ENCODE measurements around the gene COL16A1.

COL16A1 gene

GRCh38 chr1:31687601-31688000 is 16.2 kb downstream of the COL16A1 start:
- no peaks in the 10 kb centered on the region for H3K36me3 Mint-ChIP-seq
- no peaks in the 10 kb centered on the region for H3K4me1 Mint-ChIP-seq
- no peaks in the 10 kb centered on the region for H3K9me3 Mint-ChIP-seq
- no peaks in the 10 kb centered on the region for H3K27me3 Mint-ChIP-seq
- H3K4me3 Mint-ChIP-seq, result no peak overlapping the region
- H3K27ac Mint-ChIP-seq, result no peak overlapping the region

GRCh38 chr1:31685795-31686194 is 18.0 kb downstream of the COL16A1 start:
- H3K36me3 Mint-ChIP-seq, result no peaks in the 10 kb centered on the region
- H3K27ac Mint-ChIP-seq, result no peak overlapping the region
- H3K9me3 Mint-ChIP-seq, result no peaks in the 10 kb centered on the region
- no peak overlapping the region for H3K4me3 Mint-ChIP-seq
- H3K27me3 Mint-ChIP-seq, result no peaks in the 10 kb centered on the region
- no peaks in the 10 kb centered on the region for H3K4me1 Mint-ChIP-seq

- Mint-ChIP-seq H3K27ac (no peak overlapping the region), H3K36me3 (no peaks in the 10 kb centered on the region), H3K4me1 (no peaks in the 10 kb centered on the region), H3K9me3 (no peaks in the 10 kb centered on the region), H3K4me3 (no peak overlapping the region), H3K27me3 (no peaks in the 10 kb centered on the region)
These were observed 19.8 kb downstream of the COL16A1 start for GRCh38 chr1:31683997-31684396.

- Mint-ChIP-seq H3K27ac (no peak overlapping the region), H3K4me3 (no peak overlapping the region), H3K36me3 (no peaks in the 10 kb centered on the region), H3K27me3 (no peaks in the 10 kb centered on the region), H3K4me1 (no peaks in the 10 kb centered on the region), H3K9me3 (no peaks in the 10 kb centered on the region)
These were observed 22.4 kb downstream of the COL16A1 start for GRCh38 chr1:31681415-31681814.

GRCh38 chr1:31679676-31680230 is 24.1 kb downstream of the COL16A1 start:
- H3K36me3 Mint-ChIP-seq, result no peaks in the 10 kb centered on the region
- H3K27me3 Mint-ChIP-seq, result no peaks in the 10 kb centered on the region
- H3K9me3 Mint-ChIP-seq, result no peaks in the 10 kb centered on the region
- no peak overlapping the region for H3K27ac Mint-ChIP-seq
- no peak overlapping the region for H3K4me3 Mint-ChIP-seq
- H3K4me1 Mint-ChIP-seq, result no peaks in the 10 kb centered on the region

DNA sequence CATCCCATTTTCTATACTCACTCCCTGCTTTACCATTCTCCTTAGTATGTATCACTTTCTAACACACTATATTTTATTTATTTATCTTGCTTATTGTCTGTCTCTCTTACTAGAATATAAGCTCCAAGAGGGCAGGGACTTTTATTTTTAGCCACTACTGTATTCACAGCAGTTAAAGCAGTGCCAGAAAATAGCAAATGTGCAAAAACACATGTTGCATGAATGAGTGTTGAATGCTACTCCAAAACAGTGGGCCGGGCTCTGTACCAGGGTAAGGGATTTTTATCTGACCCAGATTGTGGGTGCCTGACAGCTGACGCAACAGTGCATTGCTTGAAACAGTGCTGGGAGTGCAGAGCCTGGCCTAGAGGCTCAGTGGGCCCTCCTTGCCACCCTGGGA is 24.7 kb downstream of the COL16A1 start:
- H3K27ac Mint-ChIP-seq, result no peak overlapping the region
- H3K36me3 Mint-ChIP-seq, result no peaks in the 10 kb centered on the region
- H3K4me3 Mint-ChIP-seq, result no peak overlapping the region

DNA sequence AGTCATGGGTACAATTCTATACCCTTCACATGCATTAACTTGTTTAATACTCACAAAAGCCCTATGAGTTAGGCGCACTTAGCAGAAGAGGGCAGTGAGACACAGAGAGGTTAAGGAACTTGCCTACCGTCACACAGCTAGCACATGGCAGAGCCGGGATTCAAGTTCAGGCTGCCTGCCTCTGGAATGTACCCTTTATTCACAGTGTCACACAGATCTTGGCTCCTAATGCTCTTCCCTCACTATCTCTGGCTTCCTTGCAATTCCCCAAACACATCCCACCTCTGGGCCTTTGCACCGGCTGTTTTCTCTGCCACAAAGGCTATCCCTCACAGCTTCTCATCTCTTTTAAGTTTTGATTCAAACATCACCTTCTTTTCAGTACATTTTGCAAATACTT is 25.1 kb downstream of the COL16A1 start:
- no peaks in the 10 kb centered on the region for H3K27me3 Mint-ChIP-seq
- H3K4me1 Mint-ChIP-seq, result no peaks in the 10 kb centered on the region
- H3K27ac Mint-ChIP-seq, result no peak overlapping the region
- H3K4me3 Mint-ChIP-seq, result no peak overlapping the region
- no peaks in the 10 kb centered on the region for H3K9me3 Mint-ChIP-seq
- H3K36me3 Mint-ChIP-seq, result no peaks in the 10 kb centered on the region

More for the DNA sequence above, 24.7 kb downstream of the COL16A1 start:
- Mint-ChIP-seq H3K4me1 (no peaks in the 10 kb centered on the region), H3K9me3 (no peaks in the 10 kb centered on the region), H3K27me3 (no peaks in the 10 kb centered on the region)

- H3K27ac Mint-ChIP-seq, result no peak overlapping the region
These were observed 25.9 kb downstream of the COL16A1 start for GRCh38 chr1:31677949-31678348.

DNA sequence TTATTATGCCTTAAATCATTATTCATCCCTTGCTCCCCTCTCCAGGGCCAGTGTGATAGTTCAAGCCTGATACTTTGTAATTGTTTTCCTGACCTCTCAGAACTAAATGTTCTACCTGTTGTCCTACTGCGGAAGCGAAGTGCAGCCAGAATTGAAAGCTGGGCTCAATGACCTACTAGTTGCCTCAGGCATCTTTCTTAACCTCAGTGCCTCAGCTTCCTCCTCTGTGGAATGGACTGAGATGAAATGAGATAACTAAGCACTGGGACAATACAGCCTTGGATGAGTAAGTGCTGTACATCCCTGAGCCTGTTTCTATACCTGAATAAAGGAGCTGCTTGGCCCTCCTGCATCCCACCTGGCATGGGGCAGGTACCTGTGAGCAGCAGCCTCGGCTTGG is 26.4 kb downstream of the COL16A1 start:
- H3K9me3 Mint-ChIP-seq, result no peaks in the 10 kb centered on the region
- no peaks in the 10 kb centered on the region for H3K27me3 Mint-ChIP-seq
- no peaks in the 10 kb centered on the region for H3K36me3 Mint-ChIP-seq
- H3K4me1 Mint-ChIP-seq, result no peaks in the 10 kb centered on the region
- H3K27ac Mint-ChIP-seq, result no peak overlapping the region
- no peak overlapping the region for H3K4me3 Mint-ChIP-seq

More at GRCh38 chr1:31677949-31678348, 25.9 kb downstream of the COL16A1 start:
- Mint-ChIP-seq H3K4me3 (no peak overlapping the region), H3K9me3 (no peaks in the 10 kb centered on the region), H3K27me3 (no peaks in the 10 kb centered on the region), H3K36me3 (no peaks in the 10 kb centered on the region), H3K4me1 (no peaks in the 10 kb centered on the region)

- H3K36me3 Mint-ChIP-seq, result no peaks in the 10 kb centered on the region
- H3K9me3 Mint-ChIP-seq, result no peaks in the 10 kb centered on the region
- peaks cover 4% of the 10 kb centered on the region for H3K27me3 Mint-ChIP-seq
- H3K4me3 Mint-ChIP-seq, result no peak overlapping the region
- H3K4me1 Mint-ChIP-seq, result no peaks in the 10 kb centered on the region
- no peak overlapping the region for H3K27ac Mint-ChIP-seq
These were observed 28.1 kb downstream of the COL16A1 start for GRCh38 chr1:31675756-31676155.

DNA sequence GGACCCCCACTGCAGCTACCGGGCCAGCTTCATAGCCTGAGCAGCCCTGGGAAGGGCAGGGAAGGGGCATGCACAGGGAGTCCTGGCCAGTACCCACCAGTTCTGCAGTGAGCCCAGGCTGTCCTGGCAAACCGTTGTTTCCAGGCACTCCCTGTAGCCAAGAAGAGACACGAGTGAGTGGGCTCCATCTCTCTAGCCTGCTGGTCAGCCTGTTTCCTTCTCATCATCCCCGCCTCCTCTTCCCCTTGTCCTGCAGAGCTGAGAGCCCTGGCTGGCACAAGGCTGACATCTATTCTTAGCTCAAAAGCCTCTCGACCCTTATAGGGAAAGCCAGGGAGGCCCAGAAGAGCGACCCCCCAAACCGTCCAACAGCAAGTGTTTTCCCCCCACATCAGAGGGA is 28.7 kb downstream of the COL16A1 start:
- Mint-ChIP-seq H3K9me3 (no peaks in the 10 kb centered on the region), H3K27me3 (peaks cover 6% of the 10 kb centered on the region), H3K4me1 (peaks cover 3% of the 10 kb centered on the region), H3K4me3 (no peak overlapping the region), H3K36me3 (no peaks in the 10 kb centered on the region), H3K27ac (no peak overlapping the region)

DNA sequence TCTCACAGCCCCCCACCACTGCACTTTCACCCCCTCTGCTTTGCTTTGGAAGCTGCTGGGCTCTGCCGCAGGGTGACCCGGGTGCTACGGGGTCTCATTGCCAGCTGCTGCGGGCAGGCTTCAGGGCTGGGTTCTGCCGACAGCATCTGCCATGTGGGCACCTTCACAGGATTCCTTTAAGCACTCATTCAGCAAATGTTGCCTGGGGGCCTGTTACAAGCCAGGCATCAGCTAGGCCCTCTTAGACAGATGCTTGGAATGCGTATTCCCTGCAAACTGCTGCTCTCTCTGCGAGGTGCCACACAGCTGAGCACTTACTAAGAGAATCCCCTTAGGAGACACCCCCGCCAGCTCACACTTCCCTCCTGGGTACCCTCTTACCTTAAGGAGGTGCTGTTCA is 29.2 kb downstream of the COL16A1 start:
- Mint-ChIP-seq H3K27ac (no peak overlapping the region), H3K27me3 (peaks cover 7% of the 10 kb centered on the region), H3K9me3 (no peaks in the 10 kb centered on the region), H3K4me3 (no peak overlapping the region), H3K36me3 (no peaks in the 10 kb centered on the region), H3K4me1 (peaks cover 8% of the 10 kb centered on the region)

GRCh38 chr1:31673433-31673832 is 30.4 kb downstream of the COL16A1 start:
- Mint-ChIP-seq H3K36me3 (no peaks in the 10 kb centered on the region), H3K27me3 (peaks cover 10% of the 10 kb centered on the region), H3K4me1 (peaks cover 11% of the 10 kb centered on the region), H3K27ac (no peak overlapping the region), H3K4me3 (no peak overlapping the region), H3K9me3 (no peaks in the 10 kb centered on the region)

DNA sequence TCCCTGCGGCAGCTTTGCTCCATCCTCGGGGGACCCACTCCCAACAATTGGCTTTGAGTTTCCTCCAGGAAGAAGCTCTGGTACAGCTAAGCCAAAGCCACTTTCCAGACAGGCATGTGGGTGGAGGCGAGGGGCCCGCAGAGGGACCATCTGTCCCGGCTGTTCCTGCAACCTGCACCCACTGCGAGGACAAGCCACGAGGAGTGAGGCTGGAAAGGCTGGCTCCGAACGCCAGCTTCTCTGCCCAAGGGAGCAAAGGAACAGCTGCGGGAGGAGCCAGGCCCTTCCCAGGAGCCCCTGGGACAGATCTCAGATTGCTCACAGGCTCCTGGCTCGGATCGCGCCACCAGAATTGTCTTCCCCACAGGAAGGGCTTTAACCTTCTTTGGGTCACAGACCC is 30.8 kb downstream of the COL16A1 start:
- Mint-ChIP-seq H3K27me3 (peaks cover 10% of the 10 kb centered on the region), H3K4me3 (no peak overlapping the region), H3K4me1 (peaks cover 11% of the 10 kb centered on the region), H3K36me3 (no peaks in the 10 kb centered on the region), H3K9me3 (no peaks in the 10 kb centered on the region), H3K27ac (no peak overlapping the region)

- H3K36me3 Mint-ChIP-seq, result no peaks in the 10 kb centered on the region
- peaks cover 10% of the 10 kb centered on the region for H3K27me3 Mint-ChIP-seq
- H3K9me3 Mint-ChIP-seq, result no peaks in the 10 kb centered on the region
- H3K4me3 Mint-ChIP-seq, result no peak overlapping the region
- H3K27ac Mint-ChIP-seq, result peak overlapping the region; percentile 31
- H3K4me1 Mint-ChIP-seq, result peaks cover 11% of the 10 kb centered on the region
These were observed 32.1 kb downstream of the COL16A1 start for GRCh38 chr1:31671561-31672201.

- peaks cover 10% of the 10 kb centered on the region for H3K27me3 Mint-ChIP-seq
- H3K9me3 Mint-ChIP-seq, result no peaks in the 10 kb centered on the region
- peaks cover 11% of the 10 kb centered on the region for H3K4me1 Mint-ChIP-seq
- H3K27ac Mint-ChIP-seq, result no peak overlapping the region
- H3K4me3 Mint-ChIP-seq, result no peak overlapping the region
- no peaks in the 10 kb centered on the region for H3K36me3 Mint-ChIP-seq
These were observed 32.7 kb downstream of the COL16A1 start for GRCh38 chr1:31671147-31671546.

DNA sequence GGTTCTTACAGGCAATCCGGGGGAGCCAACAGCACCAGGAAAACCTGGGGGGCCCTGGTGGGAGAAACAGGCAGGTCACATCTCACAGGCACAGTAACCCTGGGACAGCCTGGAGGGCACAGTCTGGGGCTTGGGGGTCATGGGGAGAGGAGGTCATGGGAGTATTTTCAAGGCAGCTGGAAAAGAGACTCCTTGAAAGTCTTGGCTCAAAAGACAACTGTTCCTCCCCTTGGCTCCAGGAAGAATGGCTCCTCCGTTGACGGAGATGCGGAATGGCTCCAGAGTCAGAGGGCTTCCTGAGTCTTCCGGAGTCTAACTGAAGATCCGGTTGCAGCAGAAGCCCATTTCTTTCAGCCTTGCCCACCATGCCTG is 33.2 kb downstream of the COL16A1 start:
- Mint-ChIP-seq H3K27me3 (peaks cover 10% of the 10 kb centered on the region), H3K4me3 (no peak overlapping the region), H3K9me3 (no peaks in the 10 kb centered on the region), H3K4me1 (peaks cover 11% of the 10 kb centered on the region), H3K27ac (no peak overlapping the region), H3K36me3 (no peaks in the 10 kb centered on the region)
